ENCODE data around the gene LCN9.
"Not testable (repeated sequence)": the region's sequence is repeated elsewhere in the genome, so short reads cannot be mapped to it uniquely, and the experiment has no call there.

LCN9 gene

GRCh38 chr9:135671591-135672041 is 8.5 kb downstream of the LCN9 start:
- no peak for DNase-seq (ENCODE audit: low spot score)

GRCh38 chr9:135672786-135673185 is 9.7 kb downstream of the LCN9 start:
- DNase-seq (ENCODE audit: low spot score): not testable (repeated sequence)

- no peak for DNase-seq (ENCODE audit: low spot score)
These were observed 10.8 kb downstream of the LCN9 start for GRCh38 chr9:135673941-135674340.

GRCh38 chr9:135674977-135675376 is 11.9 kb downstream of the LCN9 start:
- no peak for DNase-seq (ENCODE audit: low spot score)

- DNase-seq (ENCODE audit: low spot score): no peak
These were observed 13.8 kb downstream of the LCN9 start for GRCh38 chr9:135676891-135677290.

- DNase-seq (ENCODE audit: low spot score): no peak
These were observed 14.6 kb downstream of the LCN9 start for GRCh38 chr9:135677641-135678168.

- DNase-seq (ENCODE audit: low spot score): no peak
These were observed 15.3 kb downstream of the LCN9 start for GRCh38 chr9:135678236-135679017.

GRCh38 chr9:135680056-135680455 is 16.9 kb downstream of the LCN9 start:
- no peak for DNase-seq (ENCODE audit: low spot score)

- DNase-seq (ENCODE audit: low spot score): no peak
These were observed 18.1 kb downstream of the LCN9 start for GRCh38 chr9:135681161-135681560.

GRCh38 chr9:135683401-135684034 is 20.4 kb downstream of the LCN9 start:
- no peak for DNase-seq (ENCODE audit: low spot score)

- no peak for DNase-seq (ENCODE audit: low spot score)
These were observed 21.6 kb downstream of the LCN9 start for GRCh38 chr9:135684691-135685090.

GRCh38 chr9:135687216-135687615 is 24.1 kb downstream of the LCN9 start:
- no peak for DNase-seq (ENCODE audit: low spot score)

- DNase-seq (ENCODE audit: low spot score): no peak
These were observed 25.9 kb downstream of the LCN9 start for GRCh38 chr9:135689011-135689410.

- DNase-seq (ENCODE audit: low spot score): no peak
These were observed 27.9 kb downstream of the LCN9 start for GRCh38 chr9:135690836-135691570.

GRCh38 chr9:135692410-135692809 is 29.3 kb downstream of the LCN9 start:
- no peak for DNase-seq (ENCODE audit: low spot score)

GRCh38 chr9:135693265-135693664 is 30.2 kb downstream of the LCN9 start:
- DNase-seq (ENCODE audit: low spot score): no peak

- no peak for DNase-seq (ENCODE audit: low spot score)
These were observed 30.7 kb downstream of the LCN9 start for GRCh38 chr9:135693771-135694170.

- DNase-seq (ENCODE audit: low spot score): no peak
These were observed 31.3 kb downstream of the LCN9 start for GRCh38 chr9:135694414-135694813.

GRCh38 chr9:135695036-135695435 is 31.9 kb downstream of the LCN9 start:
- no peak for DNase-seq (ENCODE audit: low spot score)

- no peak for DNase-seq (ENCODE audit: low spot score)
These were observed 32.5 kb downstream of the LCN9 start for GRCh38 chr9:135695642-135696041.

GRCh38 chr9:135696446-135696845 is 33.3 kb downstream of the LCN9 start:
- no peak for DNase-seq (ENCODE audit: low spot score)

- no peak for DNase-seq (ENCODE audit: low spot score)
These were observed 34.1 kb downstream of the LCN9 start for GRCh38 chr9:135697226-135697625.

- no peak for DNase-seq (ENCODE audit: low spot score)
These were observed 35.1 kb downstream of the LCN9 start for GRCh38 chr9:135698236-135698635.
